Measurements from ENCODE around the gene TUBGCP4. TPM values are rescaled to one million over a fixed set of nuclear protein-coding genes. Genes with fewer than 3 reads are reported as not detected.

The TUBGCP4 gene, protein sequence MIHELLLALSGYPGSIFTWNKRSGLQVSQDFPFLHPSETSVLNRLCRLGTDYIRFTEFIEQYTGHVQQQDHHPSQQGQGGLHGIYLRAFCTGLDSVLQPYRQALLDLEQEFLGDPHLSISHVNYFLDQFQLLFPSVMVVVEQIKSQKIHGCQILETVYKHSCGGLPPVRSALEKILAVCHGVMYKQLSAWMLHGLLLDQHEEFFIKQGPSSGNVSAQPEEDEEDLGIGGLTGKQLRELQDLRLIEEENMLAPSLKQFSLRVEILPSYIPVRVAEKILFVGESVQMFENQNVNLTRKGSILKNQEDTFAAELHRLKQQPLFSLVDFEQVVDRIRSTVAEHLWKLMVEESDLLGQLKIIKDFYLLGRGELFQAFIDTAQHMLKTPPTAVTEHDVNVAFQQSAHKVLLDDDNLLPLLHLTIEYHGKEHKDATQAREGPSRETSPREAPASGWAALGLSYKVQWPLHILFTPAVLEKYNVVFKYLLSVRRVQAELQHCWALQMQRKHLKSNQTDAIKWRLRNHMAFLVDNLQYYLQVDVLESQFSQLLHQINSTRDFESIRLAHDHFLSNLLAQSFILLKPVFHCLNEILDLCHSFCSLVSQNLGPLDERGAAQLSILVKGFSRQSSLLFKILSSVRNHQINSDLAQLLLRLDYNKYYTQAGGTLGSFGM
- 29.7 and 40.6 TPM in 2 replicates for total RNA-seq (2014; rRNA removed)
- Bru-seq, nascent RNA, result percentile 75 among the genes with signal in this experiment
- BruChase-seq, experiment 1, labeled RNA remaining after a 6-hour chase, result percentile 86 among the genes with signal in this experiment
- BruChase-seq, experiment 2, labeled RNA remaining after a 2-hour chase, result percentile 82 among the genes with signal in this experiment
- long read RNA-seq, full-length matches to known transcripts, result 70 of 126 reads
- long read RNA-seq, partial matches to known transcripts, result 10 of 126 reads
- long read RNA-seq, other reads (novel, unspliced or antisense), result 46 of 126 reads

DNA sequence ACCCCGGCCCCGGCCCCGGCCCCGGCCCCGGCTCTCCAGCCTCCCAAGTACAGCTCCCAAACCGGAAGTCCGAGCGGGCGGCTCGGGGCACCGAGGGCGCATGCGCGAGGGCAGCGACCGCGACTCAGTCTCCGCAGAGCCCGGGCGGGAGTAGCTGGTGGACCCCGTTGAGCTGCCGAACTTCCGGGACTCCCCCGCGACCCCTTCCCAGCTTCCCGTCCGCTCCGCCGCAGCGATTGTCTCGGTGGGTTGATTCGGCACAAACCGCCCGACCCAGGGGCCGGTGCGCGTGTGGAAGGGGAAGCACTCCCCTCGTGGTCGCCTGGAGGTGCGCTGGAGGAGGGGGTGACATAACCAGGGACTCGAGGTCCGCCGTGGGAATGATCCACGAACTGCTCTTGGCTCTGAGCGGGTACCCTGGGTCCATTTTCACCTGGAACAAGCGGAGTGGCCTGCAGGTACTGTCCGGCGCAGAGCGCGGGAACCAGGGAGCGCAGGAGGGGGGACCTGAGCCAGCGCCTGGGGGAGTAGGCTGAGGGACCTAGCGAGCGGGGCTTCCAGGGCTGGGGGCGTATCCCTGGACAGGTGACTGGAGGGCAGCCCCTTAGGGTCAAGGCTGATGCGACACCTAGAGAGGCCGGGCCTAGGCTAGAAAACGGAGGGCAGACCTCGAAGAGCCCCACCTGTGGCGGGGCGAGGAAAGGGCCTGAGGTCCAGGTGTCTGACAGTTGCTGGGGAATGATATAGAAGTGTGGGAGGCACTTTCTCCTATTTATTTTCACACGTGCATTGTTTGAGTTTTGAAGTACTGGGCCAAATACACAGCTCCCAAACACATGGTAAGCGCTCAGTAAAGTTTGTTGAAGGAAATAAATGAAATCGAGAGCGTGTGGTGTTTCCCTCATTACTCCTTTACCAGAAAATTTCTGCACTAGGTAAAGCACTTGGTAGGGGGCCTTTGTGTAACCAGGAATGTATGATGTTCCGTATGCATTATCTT lies at the start of gene TUBGCP4, which contains the start of gene ZSCAN29:
Gene TUBGCP4 (plus strand): TSS at position 127 of the 1,000 bp plus-strand sequence. CDS start 254 bp downstream, at position 381.
Gene ZSCAN29 (minus strand): TSS at position 69 of the 1,000 bp plus-strand sequence. CDS start 1,130 bp downstream, outside the sequence.
- peak within 1 kb of the TSS; percentile 74 for H3K4me3 ChIP-seq (ENCODE audit: low read length)
- ATAC-seq (peak; percentile 90), DNase-seq (peak; percentile 82)
- no peaks in the 10 kb centered on the region for H3F3A ChIP-seq (ENCODE audit: low read length, unreplicated experiment)
- peaks cover 48% of the 10 kb centered on the region for H3K79me2 ChIP-seq (ENCODE audit: low read length)
- peak within 1 kb of the TSS; percentile 94 for H2AFZ ChIP-seq (ENCODE audit: low read length)
- no peaks in the 10 kb centered on the region for H3K9me2 ChIP-seq (replicated peaks; ENCODE audit: low read length)
- no peaks in the 10 kb centered on the region for H3K27me3 ChIP-seq (ENCODE audit: low read length)
- TSS peak; percentile 59 for BruUV-seq (replicated peaks)
- TF ChIP-seq, protein P1, sequence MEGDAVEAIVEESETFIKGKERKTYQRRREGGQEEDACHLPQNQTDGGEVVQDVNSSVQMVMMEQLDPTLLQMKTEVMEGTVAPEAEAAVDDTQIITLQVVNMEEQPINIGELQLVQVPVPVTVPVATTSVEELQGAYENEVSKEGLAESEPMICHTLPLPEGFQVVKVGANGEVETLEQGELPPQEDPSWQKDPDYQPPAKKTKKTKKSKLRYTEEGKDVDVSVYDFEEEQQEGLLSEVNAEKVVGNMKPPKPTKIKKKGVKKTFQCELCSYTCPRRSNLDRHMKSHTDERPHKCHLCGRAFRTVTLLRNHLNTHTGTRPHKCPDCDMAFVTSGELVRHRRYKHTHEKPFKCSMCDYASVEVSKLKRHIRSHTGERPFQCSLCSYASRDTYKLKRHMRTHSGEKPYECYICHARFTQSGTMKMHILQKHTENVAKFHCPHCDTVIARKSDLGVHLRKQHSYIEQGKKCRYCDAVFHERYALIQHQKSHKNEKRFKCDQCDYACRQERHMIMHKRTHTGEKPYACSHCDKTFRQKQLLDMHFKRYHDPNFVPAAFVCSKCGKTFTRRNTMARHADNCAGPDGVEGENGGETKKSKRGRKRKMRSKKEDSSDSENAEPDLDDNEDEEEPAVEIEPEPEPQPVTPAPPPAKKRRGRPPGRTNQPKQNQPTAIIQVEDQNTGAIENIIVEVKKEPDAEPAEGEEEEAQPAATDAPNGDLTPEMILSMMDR (conservative IDR thresholded peaks at IDR 0.05; ENCODE audit: low read depth, low read length), result peak; percentile 59
- no peak for TF ChIP-seq EZH2phosphoT487 (IDR thresholded peaks at IDR 0.05; ENCODE audit: borderline replicate concordance, low read length)
- H3K4me1 ChIP-seq (ENCODE audit: insufficient read depth, low read length), result peaks cover 18% of the 10 kb centered on the region; the same call in 1 of the 2 replicates
- no peak within 1 kb of the TSS for H3K27ac ChIP-seq (ENCODE audit: low read length)
- POLR2A ChIA-PET (ENCODE audit: unreplicated experiment), result interaction anchor here (0.6 to 0.7 kb wide), 3 partner anchors 24 to 1030 kb away, joined by 3 to 7 read pairs (median 4); no protein-coding TSS in a partner anchor
- 0 out of 2 replicates have a peak, but pooled peaks cover 3% of the 10 kb centered on the region for H4K20me1 ChIP-seq (ENCODE audit: low read length)
- intact Hi-C loops (cut with micrococcal nuclease), result no loop called here
- peak within 1 kb of the TSS; percentile 90 for H3K4me2 ChIP-seq (ENCODE audit: low read length)
- peaks cover 9% of the 10 kb centered on the region for H3K36me3 ChIP-seq (ENCODE audit: low read depth, low read length)
- peak within 1 kb of the TSS; percentile 78 for H3K9ac ChIP-seq (ENCODE audit: low read length)
- CTCF ChIA-PET, result no interaction called here
- H3K9me3 ChIP-seq (ENCODE audit: low read length), result no peaks in the 10 kb centered on the region

DNA sequence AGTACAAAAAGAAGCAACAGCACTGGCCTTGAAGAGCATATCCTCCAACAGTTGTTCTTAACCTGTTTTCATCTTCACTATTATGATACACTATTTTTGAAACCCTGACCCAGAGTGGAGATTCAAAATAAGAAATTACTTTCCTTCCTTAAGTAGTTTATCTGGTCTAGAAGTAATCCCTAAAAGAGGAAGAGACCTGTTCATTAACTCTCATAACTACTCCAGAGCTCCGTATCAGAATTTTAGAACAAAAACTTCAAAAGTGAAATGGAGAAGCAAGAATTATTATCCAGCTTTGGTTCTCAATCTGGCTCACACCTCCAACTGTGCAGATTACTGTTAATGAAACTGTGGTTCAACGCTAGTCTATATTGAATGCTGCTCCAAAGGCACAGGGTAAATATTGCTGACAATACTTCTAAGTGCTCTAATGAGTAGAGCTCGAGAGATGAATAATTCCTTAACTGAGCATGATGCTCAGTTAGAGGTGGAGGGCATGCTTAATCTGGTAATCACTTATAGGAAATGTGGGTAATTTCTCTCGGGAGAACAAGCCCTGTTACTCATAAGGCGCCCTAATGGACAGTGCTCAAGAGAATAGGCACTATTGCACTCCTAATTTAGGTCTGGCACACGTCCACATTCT lies 45.7 kb upstream of the TUBGCP4 start:
- DNase-seq (no peak), ATAC-seq (no peak)
- H3K27me3 ChIP-seq (ENCODE audit: low read length), result no peaks in the 10 kb centered on the region; the same call in 1 of the 2 replicates
- H3K9me2 ChIP-seq (replicated peaks; ENCODE audit: low read length), result no peaks in the 10 kb centered on the region
- no peak overlapping the region for H3K9ac ChIP-seq (ENCODE audit: low read length)
- no peaks in the 10 kb centered on the region for H3K9me3 ChIP-seq (ENCODE audit: low read length)
- peaks cover 6% of the 10 kb centered on the region; the same call in 1 of the 2 replicates for H3K36me3 ChIP-seq (ENCODE audit: low read depth, low read length)
- ChIA-PET POLR2A (ENCODE audit: unreplicated experiment) (no interaction called here), CTCF (no interaction called here)
- TF ChIP-seq, protein P1 (conservative IDR thresholded peaks at IDR 0.05; ENCODE audit: low read depth, low read length), result no peak
- TF ChIP-seq EZH2 (IDR thresholded peaks at IDR 0.05; ENCODE audit: low read length, unreplicated experiment) (no peak), EZH2phosphoT487 (IDR thresholded peaks at IDR 0.05; ENCODE audit: borderline replicate concordance, low read length) (no peak)
- H3K27ac ChIP-seq (ENCODE audit: low read length), result no peak overlapping the region
- H2AFZ ChIP-seq (ENCODE audit: low read length), result no peak overlapping the region
- H3K4me2 ChIP-seq (ENCODE audit: low read length), result no peak overlapping the region
- H4K20me1 ChIP-seq (ENCODE audit: low read length), result 0 out of 2 replicates have a peak, but pooled peaks cover 4% of the 10 kb centered on the region
- peaks cover 13% of the 10 kb centered on the region for H3K4me1 ChIP-seq (ENCODE audit: insufficient read depth, low read length)
- BruUV-seq (replicated peaks), result no TSS peak
- H3F3A ChIP-seq (ENCODE audit: low read length, unreplicated experiment), result no peaks in the 10 kb centered on the region
- intact Hi-C loops (cut with micrococcal nuclease), result no loop called here
- no peak overlapping the region for H3K4me3 ChIP-seq (ENCODE audit: low read length)
- peaks cover 19% of the 10 kb centered on the region for H3K79me2 ChIP-seq (ENCODE audit: low read length)

All from PC-3 (cell line).